COLO668 (cell line): ENCODE measurements around the gene TMOD2.

Experiments used
- DNase-seq: peaks from one replicate; lab custom pipeline; 2025; ENCODE audit not compliant: unreplicated experiment; lab: John Stamatoyannopoulos, UW

Gene TMOD2

DNA sequence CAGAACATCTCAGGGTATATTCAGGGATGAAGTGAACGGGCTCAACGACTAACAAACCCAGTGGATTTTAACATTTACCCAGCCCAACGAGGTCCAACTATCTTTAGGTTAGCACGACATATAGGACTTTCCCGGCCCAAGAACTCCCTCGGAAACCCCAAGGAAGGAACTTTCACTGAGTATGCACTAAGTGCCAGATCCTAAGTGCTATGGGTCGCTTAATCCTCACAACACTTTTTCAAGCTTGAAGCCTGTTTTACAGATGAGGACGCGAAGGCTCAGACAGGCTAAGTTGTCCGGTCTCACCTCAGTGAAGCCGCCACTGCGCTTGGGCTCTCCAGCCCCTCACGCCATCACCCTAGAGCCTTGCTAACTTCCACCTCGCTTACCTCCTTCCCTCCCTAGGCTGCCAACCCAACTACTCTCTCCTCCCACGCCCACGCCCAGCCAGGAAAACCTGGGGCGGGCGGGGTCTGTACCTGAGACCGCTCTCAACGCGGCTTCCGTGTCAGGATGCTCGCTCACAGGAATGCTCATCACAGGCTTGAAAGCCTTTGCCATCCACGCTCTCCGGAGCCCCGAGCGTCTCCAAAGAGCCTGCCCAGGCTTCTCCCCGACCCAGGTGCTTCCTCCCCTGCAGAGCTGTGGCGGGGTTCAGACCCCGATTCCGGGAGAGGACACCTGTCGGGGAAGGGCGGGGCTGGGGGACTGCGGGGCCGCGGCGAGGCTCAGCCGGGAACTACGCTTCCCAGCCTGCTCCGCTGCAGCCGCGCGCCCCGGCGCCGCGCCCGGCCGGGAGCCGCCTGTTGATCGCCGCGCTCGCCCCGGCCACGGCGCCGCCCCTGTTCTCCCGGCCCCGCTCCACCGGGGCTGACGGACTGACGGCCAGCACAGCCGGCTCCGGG lies at the start of gene TMOD2:
Gene TMOD2 (plus strand): TSS at position 806 of the 905 bp plus-strand sequence. CDS start 14,845 bp downstream, outside the sequence.
- peak; percentile 89 for DNase-seq

DNA sequence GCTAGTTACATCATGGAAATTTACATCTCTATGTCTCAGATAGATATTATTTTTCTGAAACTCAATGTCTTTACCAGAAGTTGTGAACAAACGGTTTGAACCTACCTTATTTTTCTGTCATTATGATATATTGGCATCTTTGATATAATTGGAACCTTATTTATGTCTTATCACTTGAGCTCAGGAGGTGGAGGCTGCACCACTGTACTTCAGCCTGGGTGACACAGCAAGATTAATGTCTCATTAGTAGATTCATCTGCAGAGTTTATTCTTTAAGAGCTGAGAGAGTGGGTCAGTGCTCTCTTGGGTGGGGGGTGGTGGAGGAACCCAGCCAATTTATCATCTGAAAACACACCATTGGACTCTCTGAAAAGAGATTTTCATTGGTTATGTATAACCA lies 48.7 kb upstream of the TMOD2 start:
- DNase-seq, result no peak

DNA sequence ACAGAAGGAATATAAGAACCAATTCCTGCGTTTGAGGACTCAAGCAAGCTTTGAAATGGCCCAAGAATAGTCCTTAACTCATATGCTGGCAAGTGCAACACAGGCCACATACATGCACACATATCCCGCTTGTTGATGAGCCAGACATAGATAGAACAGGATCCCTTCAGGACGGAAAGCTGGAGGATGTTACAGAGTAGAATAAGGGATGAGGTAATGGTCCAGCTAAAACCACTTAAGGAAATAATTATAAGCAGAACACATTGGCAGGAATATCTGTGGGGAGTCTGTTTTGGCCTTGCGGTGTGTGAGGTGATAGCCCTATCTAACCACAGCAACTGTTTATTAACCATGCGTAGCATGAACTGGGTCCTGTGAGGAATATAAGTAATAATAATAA lies 45.1 kb upstream of the TMOD2 start:
- no peak for DNase-seq

DNA sequence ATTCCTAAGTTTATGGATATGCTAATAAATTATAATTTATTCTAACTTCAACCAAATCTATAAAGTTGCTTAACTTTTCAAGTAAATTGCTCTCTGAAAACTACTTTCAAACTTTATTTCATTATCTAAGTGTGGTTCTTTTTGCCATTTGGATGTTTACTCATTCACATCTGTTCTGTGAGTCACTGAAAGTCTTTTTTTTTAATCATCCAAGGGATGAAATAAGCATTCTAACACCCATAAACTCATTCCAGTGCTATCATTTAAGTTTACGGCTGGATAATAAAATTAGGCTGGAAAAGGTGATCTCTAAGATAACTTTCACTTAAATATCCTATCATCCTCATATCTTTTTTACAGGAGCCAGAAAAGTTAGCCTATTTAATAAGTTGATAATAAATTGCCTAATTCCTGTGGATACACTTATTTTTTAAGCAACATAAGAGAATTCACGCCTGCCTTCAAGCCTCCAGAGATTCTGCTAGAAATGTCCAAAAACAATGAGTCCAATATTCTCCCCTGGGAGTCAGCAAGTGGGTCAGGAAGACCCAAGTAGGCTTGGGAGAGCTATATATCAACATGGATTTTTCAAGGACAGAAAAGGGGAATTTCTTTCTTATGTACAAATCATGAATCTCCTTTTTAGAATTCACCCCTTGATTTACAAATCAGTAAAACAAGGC lies 44.3 kb upstream of the TMOD2 start:
- no peak for DNase-seq

DNA sequence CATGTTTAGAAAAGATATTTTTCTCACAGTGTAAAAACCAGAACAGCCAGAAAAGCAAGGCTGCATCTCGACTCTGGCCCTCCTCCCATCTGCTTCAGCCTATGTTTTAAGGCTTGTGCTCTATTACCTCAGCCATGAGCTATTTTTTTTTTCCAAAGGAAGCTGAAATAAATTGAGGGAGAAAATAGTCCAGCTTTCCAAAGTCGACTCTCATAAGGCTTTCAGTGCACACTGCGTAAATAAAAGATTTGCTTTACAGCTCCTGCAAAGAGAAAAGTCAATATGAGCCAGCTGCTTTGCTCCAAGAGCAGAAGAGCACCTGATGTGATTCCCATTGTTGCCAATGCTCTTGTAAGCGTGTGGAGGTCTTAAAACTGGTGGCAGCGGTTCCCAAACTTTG lies 43.4 kb upstream of the TMOD2 start:
- peak; percentile 13 for DNase-seq

DNA sequence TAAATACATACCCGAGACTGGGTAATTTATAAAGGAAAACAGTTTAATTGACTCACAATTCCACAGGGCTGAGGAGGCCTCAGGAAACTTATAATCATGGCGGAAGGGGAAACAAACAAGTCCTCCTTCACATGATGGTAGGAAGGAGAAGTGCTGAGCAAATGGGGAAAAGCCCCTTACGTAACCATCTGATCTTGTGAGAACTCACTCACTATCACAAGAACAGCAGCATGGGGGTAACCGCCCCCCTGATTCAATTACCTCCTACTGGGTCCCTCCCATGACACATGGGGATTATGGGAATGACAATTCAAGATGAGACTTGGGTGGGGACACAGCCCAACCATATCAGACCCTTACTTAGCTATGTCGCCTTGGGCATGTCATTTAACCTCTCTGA lies 42.4 kb upstream of the TMOD2 start:
- DNase-seq, result no peak

DNA sequence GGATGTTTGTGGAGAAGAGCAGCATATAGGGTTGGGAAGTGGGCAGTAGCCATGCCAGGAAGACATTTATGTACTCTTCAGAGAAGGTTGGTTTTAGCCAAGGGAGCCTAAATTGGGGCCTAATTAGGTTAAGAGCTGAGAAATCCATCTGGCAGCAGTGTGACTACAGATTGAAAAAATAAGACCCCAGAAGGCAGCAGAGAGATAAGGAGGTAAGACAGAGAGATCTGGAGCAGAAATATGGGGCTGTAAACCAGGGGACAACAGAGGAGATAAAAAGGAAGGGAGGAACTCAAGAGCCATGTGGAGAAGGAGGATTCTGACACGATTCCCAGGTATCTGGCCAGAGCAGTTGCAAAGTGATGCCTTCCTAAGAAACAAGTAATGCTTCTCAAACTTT lies 37.2 kb upstream of the TMOD2 start:
- no peak for DNase-seq

DNA sequence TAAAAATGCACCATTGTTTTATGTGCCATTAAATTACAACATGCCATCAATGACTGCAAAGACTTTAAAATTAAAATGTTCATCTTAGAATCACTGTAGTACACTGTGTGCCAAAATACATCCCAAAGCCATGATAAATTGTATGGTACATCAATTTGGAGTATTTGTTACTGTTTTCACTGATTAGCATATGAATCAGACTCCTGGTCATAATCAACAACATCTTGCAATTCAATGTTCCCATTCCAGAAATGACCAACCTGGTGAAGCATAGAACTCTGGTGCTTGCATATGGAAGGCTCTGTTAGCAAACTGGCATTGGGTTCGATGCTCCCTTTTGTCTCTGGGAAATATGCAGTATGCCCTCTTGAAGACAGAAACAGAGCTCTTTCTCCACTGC lies 36.5 kb upstream of the TMOD2 start:
- no peak for DNase-seq

DNA sequence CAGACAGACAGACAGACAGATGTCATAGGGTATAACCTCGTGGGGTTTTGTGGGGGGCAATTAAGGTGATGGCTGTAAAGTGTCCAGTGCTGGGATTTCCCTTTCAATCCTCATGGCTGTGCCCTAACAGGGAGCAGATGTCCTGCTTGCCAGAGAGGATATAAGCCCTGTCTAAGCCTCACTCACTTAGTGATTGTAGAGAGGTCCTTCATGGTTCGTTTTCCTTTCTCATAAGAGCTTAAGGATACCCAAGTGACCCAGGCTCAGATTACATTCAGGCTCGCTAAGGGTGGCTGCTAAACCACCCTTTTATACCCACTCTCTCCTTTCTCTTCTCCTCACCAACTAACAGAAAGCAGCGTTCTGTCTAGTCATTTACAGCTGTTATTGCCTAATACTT lies 33.2 kb upstream of the TMOD2 start:
- DNase-seq, result no peak

DNA sequence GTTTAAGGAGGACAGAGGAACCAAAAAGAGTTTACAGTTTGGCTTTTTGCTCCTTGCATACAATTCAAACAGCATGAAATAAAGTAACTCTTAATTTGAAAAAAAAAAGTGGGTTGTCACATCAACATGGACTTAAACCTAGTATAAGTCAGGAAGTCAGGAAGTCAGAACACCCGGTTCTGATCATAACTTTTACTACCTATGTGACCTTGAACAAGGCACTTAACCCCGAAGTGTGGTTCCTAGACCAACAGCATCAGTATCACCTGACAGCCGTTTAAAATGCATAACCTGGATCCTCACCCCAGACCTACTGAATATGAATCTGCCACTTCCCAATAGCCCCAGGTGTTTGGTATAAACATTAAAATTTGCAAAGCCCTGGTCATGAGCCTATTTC lies 32.7 kb upstream of the TMOD2 start:
- no peak for DNase-seq

DNA sequence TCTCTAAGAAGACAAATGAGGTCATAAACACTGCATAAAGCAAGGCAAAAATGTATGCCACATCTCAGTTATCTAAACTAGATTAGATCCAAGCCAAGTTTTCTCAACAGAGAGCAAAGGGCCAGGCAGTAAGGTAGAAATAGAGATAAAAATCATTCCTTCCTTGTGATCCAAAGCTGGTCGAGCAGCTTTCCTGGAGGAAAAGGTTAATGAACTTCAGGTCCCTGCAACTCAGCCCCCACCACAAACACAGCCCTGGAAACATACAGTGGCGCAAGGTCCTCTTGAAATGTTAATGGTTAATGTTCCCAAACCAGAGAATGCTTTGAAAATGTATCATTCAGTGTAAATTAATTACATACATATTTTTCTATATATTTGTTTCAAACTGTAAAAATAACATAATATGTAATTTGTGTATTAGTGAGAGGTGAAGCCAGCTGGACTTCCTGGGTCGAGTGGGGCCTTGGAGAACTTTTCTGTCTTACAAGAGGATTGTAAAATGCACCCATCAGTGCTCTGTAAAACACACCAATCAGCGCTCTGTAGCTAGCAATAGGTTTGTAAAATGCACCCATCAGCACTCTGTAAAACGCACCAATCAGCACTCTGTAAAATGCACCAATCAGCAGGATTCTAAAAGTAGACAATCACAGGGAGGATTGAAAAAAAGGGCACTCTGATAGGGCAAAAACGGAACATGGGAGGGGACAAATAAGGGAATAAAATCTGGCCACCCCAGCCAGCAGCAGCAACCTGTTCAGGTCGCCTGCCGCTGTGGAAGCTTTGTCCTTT lies 31.0 kb upstream of the TMOD2 start:
- no peak for DNase-seq

DNA sequence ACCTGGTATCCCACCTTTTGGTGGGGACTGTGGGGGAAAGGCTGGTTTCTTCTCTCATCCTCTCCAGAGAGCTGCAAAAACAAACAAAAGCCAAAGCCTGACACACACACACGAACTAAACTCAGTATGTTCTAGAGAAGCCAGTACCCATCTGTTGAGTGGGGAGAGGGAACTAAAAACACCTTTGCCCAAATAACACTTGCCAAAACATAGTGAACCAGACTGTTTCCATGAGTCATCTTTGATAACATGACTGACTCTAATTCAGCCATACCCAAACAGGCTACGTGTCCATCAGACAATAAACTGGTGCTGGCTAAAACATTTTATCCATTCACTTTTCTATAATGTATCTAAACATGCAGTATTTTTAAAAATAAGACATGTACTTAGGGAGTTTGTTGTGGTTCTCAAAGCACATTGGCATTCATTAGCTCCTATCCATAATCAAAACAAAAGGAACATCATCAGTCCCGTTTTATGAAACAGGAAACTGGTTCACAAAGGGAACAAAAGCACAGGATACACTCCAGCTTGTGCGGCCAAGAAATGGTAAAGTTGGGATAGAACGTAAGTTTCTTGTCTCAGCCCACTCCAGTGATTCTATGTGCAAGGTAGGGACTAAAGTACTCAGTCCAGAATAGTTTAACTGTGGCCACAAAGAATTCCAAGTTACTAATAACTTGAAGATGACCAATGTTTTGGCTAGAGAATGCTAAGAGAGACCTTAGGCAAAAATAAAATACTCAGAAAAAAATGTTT lies 30.0 kb upstream of the TMOD2 start:
- no peak for DNase-seq

DNA sequence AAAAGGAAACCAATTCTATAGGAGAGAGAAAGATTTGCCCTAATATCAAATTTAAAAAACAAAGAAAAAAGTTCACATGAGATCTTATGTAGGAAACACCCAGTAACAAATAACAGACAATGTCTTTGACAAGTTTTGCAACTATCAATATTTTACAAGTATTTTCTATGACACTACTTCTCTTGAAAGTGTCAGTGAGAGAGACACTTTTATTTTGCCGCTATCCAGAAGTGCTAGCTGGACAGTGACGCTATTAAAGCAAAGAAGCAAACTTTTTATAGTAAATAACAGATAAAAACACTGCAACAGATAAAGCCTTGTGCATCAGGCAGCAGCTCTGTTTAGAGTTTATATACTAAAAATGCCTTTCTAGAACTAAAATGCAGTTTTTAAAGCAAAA lies 27.2 kb upstream of the TMOD2 start:
- no peak for DNase-seq

DNA sequence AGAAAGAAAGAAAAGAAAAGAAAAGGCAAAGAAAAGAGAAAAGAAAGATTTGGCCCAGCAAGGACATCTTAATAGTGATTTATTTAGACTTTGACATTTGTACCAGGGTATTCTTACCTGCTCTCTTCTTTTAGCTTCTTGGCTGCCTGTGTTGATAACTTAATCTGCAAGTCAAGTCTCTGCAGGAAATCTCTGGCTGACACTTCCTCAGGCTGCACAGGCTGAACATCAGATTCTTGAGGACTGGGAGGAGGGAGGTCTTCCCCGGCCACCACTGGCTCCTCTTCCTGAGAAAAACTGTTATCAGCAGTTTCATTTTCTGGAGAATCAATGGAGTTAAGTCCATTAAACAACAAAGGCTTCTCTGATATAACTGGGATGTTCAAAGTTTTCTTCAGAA lies 26.7 kb upstream of the TMOD2 start:
- DNase-seq, result no peak

DNA sequence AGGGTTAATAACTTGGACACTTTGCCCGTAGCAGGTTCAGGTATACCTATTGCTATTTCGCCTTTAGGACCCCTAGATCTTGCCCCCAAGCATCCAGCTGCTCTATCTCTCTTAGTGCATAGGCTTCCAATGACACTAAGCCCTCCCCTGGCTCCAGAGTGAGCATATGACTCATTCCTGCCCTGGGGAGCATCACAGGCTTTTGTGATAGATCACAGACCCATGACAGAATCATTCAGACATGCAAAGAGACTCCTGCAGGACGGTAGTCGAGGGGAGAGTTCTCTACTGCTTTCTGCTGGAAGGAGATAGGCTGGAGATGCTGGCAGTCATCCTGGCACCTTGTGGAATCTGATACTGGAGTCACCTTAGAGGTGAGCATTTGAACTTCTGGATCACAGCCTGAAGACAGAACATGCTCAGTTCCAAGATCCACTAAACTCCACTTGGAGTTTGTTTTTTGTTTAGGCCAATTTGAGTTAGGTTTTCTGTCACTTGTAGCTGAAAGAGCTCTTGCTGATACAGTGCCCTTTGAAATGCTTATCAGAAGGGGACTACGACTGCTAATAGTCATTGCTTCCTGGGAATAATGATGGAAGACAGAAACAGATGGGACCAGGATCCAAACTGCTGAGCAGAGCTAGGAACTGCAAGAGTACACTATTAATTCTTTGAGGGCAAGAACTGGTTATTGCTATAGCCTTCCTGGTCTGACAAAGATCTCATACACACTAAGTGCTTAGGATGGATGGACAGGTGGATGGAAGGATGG lies 24.9 kb upstream of the TMOD2 start:
- peak; percentile 76 for DNase-seq

DNA sequence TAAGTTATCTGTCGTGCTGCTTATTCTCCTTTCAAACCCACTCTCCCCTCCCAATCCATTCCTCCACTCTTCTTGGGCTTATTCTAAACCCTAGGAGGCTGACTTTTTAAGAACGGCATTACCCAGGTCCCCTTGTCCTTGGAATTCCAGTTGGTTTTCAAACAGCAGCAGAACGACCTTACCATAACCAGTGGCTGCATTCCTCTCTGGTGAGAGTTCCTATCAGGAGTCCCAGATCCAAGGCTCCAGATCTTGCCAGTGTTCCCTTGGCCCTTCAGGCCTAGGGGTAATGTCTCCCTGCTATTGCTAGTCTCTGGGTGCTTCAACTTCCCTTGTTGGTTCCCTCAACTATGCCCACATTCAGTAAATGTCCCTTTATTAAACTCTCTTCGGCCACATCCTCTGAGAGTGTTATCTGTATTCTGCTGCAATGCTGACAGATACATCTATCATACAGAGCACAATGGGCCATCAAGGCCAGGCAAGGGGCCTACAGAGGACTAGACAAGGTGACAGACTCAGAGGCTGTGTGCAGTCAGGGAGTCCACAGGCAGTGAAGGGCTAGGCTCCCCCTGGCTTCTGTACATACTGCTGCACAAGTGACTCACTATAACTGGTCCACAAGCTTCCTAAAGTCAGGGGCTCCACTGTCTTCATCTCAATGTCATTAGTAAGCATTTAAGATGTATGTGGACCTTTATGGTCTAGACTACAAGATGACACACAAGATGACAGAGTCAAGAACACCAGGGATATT lies 24.1 kb upstream of the TMOD2 start:
- no peak for DNase-seq

DNA sequence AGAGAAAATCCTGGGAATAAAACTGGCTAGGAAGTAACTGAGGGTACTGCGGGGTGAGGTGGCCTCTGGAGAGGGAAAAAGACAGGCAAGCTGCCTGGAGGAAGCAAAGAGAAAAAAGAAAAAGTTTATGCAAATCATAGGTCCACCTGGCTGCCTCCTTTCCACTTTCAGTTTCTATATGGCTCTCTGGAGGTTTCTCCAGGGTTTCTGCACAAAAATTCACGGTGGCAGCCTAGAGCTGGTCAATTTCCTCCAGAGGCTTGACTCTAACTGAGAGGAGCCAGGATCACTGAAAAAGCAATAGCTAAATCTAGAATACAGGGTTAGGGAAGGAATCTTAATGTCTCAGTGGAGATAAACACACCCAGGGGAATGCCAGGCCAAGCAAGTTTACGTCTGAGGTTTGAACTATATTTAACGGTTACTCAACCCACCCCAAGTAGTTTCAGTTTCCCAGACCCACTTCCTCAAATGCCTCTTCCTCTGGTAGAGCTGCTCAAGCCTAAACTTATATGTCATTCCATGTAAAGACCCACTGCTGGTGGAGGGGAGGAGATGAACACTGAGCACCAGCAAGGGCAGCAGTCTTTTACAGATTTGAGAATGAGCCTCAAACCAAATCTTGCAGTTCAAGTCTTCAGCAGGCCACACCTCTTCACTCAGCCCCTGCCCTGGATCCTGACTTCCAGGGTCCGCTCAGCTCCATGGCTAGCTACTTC lies 19.7 kb upstream of the TMOD2 start:
- no peak for DNase-seq

DNA sequence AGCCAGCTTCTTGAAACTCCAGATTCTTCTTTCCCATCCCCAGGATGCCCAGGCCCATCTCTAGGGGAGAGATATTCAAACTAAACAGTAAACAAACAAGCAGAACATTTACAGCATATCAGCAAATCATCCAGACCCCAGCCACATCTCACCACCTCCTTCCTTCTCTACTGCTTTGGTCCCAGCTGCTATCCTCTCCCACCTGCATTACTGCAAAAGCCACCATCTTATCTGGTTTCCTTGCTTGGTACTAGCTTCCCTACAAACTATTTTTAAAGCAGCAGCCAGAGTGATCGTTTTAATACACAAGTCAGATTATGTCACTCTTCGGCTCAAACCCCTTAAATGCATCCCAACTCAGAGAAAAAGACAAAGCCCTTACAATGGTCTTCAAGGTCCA lies 18.8 kb upstream of the TMOD2 start:
- DNase-seq, result no peak
